ENCODE data around the gene SLC4A5.

DNA sequence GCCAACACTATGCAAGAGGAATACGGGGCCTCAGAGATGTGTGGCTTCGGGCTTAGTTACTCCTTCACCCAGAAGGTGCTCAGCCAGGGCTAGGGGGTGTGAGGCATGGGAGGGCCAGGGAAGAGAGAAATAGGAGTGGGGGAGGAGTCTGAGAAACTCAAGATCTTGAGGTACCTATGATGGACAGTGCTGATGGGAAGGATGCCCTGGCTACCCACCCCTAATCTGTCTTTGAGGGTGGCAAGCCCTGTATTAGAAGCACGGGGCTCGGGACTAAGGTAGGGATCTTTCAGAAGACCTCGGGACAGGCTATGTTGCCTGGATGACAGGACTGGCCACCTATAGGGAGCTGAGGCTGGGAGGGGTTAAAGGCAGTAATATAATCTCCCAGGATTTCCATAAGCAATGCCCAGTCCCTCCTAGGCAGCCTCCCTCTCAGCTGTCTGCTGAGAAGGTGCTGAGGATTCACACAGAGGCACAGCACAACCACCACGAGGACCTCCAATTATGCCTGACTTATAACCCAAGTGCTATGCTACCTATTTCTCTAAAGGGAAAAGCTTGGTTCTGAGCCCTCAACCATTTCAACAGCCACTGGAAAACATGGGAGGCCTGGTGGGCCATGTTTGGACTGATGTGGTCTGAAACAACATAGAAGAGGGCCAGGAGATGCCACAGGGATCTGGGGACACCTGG lies 121.5 kb downstream of the SLC4A5 start:
- TF ChIP-seq, protein P1, sequence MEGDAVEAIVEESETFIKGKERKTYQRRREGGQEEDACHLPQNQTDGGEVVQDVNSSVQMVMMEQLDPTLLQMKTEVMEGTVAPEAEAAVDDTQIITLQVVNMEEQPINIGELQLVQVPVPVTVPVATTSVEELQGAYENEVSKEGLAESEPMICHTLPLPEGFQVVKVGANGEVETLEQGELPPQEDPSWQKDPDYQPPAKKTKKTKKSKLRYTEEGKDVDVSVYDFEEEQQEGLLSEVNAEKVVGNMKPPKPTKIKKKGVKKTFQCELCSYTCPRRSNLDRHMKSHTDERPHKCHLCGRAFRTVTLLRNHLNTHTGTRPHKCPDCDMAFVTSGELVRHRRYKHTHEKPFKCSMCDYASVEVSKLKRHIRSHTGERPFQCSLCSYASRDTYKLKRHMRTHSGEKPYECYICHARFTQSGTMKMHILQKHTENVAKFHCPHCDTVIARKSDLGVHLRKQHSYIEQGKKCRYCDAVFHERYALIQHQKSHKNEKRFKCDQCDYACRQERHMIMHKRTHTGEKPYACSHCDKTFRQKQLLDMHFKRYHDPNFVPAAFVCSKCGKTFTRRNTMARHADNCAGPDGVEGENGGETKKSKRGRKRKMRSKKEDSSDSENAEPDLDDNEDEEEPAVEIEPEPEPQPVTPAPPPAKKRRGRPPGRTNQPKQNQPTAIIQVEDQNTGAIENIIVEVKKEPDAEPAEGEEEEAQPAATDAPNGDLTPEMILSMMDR (IDR thresholded peaks at IDR 0.05), result no peak
- no peak for TF ChIP-seq POLR2A (IDR thresholded peaks at IDR 0.05)

Measured in esophagus squamous epithelium (tissue), 4 donors.